Cardiac septum (tissue), 1 donor: ENCODE measurements around the gene FAM222B. TPM values are rescaled to one million over a fixed set of nuclear protein-coding genes. Genes with fewer than 3 reads are reported as not detected.

ENCODE experiments used
- DNase-seq: peaks from one replicate; pipeline ENCODE4 v3.0.0-alpha.2; 2020; ENCODE audit warnings: low spot score
- intact Hi-C: fragments of 100-400 bp; cut with DNase I; formaldehyde crosslinking; loops from one replicate; pipeline ENCODE4 v1.14.0; 2022
- microRNA-seq: library from miRNA; unstranded; fragments of <30 nt; microRNA quantifications from one replicate; pipeline ENCODE4 v1.2.0, GENCODE V29; 2020
- total RNA-seq: library from RNA; stranded (reverse); fragmentation: NEBNext Ultra II Directional; extraction: Animal tissue kit (Norgen Biotek cat#: 25700); gene quantifications from one replicate; pipeline ENCODE4 v1.2.1, GENCODE V29; 2021
- donor health status: DM: no; HTN: no; CAD: no.

The FAM222B gene
- total RNA-seq, 1 donor from 2014 or later: 18.6 TPM

DNA sequence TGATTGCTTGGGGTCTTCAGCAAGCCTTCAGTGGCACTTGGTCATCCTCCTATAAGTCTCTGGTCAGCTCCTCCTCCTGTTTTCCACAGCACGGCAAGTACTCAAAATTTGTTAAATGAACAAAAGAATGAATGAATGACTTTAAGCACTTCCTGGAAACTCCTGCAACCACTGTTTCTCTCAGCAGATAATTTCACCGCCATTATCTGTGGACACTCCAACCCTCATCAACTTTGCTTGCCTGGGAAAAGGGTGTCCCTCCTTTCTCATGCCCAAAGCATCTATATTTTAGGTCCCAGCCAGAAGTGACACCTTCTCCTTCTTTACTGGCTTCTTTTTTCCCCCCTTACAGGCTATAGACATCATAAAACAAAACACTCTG is 135.3 kb downstream of the FAM222B start:
- DNase-seq: no peak
- intact Hi-C loops: no loop called here

DNA sequence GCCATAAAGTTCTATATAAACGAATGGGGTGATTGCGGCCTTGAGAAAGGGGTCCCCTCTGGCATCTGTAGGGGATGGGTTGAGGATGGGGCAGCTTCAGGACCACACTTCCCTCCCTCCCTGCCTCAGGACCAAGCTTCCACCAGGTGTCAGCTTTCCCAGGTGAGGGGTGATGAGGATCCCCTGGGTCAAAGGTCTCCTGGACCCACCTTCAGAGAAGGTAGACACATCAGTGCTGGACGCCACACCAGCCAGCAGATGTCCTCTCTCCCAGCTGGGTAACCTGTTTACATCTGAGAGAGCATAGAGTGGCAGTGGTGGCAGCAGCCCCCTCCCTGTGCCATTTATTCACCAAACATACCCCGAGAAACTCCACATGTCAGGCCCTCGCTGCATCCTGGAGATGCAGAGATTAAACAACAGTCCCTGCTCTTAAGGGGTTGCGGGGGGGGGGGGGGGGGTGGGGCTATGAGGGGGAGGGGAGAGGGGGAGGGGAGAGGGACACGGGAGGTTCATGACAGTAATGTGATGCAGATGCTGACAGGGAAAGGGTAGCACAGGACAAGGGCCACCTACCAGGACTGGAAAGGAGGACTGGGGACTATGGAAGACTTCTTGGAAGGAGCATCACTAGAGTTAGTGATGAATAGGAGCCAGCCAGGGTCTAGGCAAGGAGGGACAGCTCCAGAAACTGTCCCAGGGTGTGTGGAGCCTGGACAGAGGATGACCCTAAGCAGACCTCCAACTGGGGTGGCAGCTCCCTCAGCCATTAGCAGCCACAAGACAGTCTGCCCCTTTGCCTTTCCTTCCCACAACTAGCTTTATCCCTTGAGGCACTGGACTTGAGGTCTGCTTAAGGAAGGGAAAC is 135.9 kb downstream of the FAM222B start:
- no peak for DNase-seq
- intact Hi-C loops: no loop called here

Small RNA genes within 50 kb of the gene (microRNA-seq; reads per million reads assigned to microRNA genes)
- not detected for gene MIR451B

Other genes starting within 250 kb of the FAM222B start
- gene SPAG5, start 243.8 kb downstream of the FAM222B start, total RNA-seq: 0.78 TPM
- gene RSKR, start 228.6 kb downstream of the FAM222B start, total RNA-seq: 6.8 TPM
- gene BLTP2, start 197.6 kb downstream of the FAM222B start, total RNA-seq: 70.4 TPM
- 26.6 TPM for gene SDF2, start 180.9 kb downstream of the FAM222B start, total RNA-seq
- 48.4 TPM for gene SUPT6H, start 180.6 kb downstream of the FAM222B start, total RNA-seq
- gene PROCA1, start 130.9 kb downstream of the FAM222B start, total RNA-seq: 2.0 TPM
- gene RAB34, start 124.9 kb downstream of the FAM222B start, total RNA-seq: 15.3 TPM
- 725 TPM for gene RPL23A, start 122.8 kb downstream of the FAM222B start, total RNA-seq
- 2.4 TPM for gene TLCD1, start 116.6 kb downstream of the FAM222B start, total RNA-seq
- gene NEK8, start 114.0 kb downstream of the FAM222B start, total RNA-seq: 0.78 TPM
- gene TRAF4, start 98.8 kb downstream of the FAM222B start, total RNA-seq: 2.8 TPM
- gene ERAL1, start 12.2 kb upstream of the FAM222B start, total RNA-seq: 31.3 TPM
- 80.4 TPM for gene FLOT2, start 54.9 kb upstream of the FAM222B start, total RNA-seq
- 3.0 TPM for gene DHRS13, start 60.3 kb upstream of the FAM222B start, total RNA-seq
- 20.4 TPM for gene PHF12, start 108.7 kb upstream of the FAM222B start, total RNA-seq
- gene SEZ6, start 163.2 kb upstream of the FAM222B start, total RNA-seq: not detected
- gene PIPOX, start 200.4 kb upstream of the FAM222B start, total RNA-seq: 0.57 TPM